WERI-Rb-1 (cell line): ENCODE measurements around the gene ZNF695.

Experiments
- DNase-seq: peaks from one replicate; pipeline ENCODE4 v3.0.0-alpha.2; 2020
- H3K27ac ChIP-seq: fragments of 250-450 bp; sonication (Bioruptor Pico); 2 replicates; pipeline ENCODE4 v1.5.1; 2020; ENCODE audit warnings: mild to moderate bottlenecking, moderate library complexity
- H3K27me3 ChIP-seq: fragments of 250-450 bp; sonication (Bioruptor Pico); 2 replicates; pipeline ENCODE4 v1.5.1; 2021; ENCODE audit warnings: mild to moderate bottlenecking, low read depth, moderate library complexity; ENCODE audit not compliant: insufficient read depth, severe bottlenecking
- H3K36me3 ChIP-seq: fragments of 250-450 bp; sonication (Bioruptor Pico); 2 replicates; pipeline ENCODE4 v1.5.1; 2020; ENCODE audit warnings: mild to moderate bottlenecking, moderate library complexity
- H3K4me3 ChIP-seq: 2 replicates; pipeline ENCODE4 v1.5.1; 2011; ENCODE audit warnings: low read depth, mild to moderate bottlenecking, control low read depth, low read length
- H3K9me3 ChIP-seq: fragments of 250-450 bp; sonication (Bioruptor Pico); 2 replicates; pipeline ENCODE4 v1.5.1; 2021; ENCODE audit warnings: mild to moderate bottlenecking, moderate library complexity; ENCODE audit not compliant: severe bottlenecking
- CTCF ChIP-seq: IDR thresholded peaks from 2 replicates; pipeline ENCODE4 v1.5.1; 2011; ENCODE audit warnings: low read depth, mild to moderate bottlenecking, control low read depth, inconsistent platforms, low read length

The ZNF695 gene

GRCh38 chr1:247007511-247008405 is at the start of gene ZNF695:
TSS of gene ZNF695 (minus strand) at chr1:247008057. CDS start at chr1:247007908, 149 bp downstream.
- Histone ChIP-seq H3K9me3 (peaks cover 11% of the 10 kb centered on the region), H3K27me3 (no peaks in the 10 kb centered on the region), H3K4me3 (peak within 1 kb of the TSS; percentile 94), H3K27ac (peak within 1 kb of the TSS; percentile 84), H3K36me3 (peaks cover 30% of the 10 kb centered on the region)
- peak; percentile 99 for DNase-seq
- no peak for TF ChIP-seq CTCF

GRCh38 chr1:247056071-247056470 is 48.2 kb upstream of the ZNF695 start:
- peaks cover 3% of the 10 kb centered on the region for H3K36me3 ChIP-seq
- no peaks in the 10 kb centered on the region for H3K27me3 ChIP-seq
- DNase-seq = no peak
- H3K27ac ChIP-seq = no peak overlapping the region
- H3K9me3 ChIP-seq = peaks cover 33% of the 10 kb centered on the region
- no peak for TF ChIP-seq CTCF
- no peak overlapping the region for H3K4me3 ChIP-seq

DNA sequence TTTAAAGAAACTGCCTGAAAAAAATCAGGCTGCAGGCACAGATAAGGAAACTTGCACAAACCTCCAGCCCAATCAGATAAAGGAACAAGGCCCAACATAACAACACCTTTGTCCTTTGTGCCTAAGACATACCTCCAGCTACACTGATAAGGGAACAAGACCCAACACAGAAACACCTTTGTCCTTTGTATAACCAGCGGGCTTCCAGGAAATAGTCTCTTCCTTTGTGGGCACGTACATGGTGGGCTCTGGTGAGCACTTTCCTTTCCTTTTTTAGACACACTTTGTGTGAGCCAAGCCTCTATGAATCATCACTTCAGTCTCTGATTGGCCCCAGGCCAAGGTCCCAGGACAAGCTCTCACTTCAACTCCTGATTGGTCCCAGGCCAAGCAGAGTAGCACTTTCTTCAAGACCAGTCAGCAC is 47.1 kb upstream of the ZNF695 start:
- no peak for DNase-seq
- no peaks in the 10 kb centered on the region for H3K27me3 ChIP-seq
- H3K27ac ChIP-seq = no peak overlapping the region
- H3K36me3 ChIP-seq = peaks cover 3% of the 10 kb centered on the region
- no peak for TF ChIP-seq CTCF
- no peak overlapping the region for H3K4me3 ChIP-seq
- H3K9me3 ChIP-seq = peaks cover 38% of the 10 kb centered on the region

GRCh38 chr1:247047702-247048101 is 39.8 kb upstream of the ZNF695 start:
- H3K27me3 ChIP-seq = no peaks in the 10 kb centered on the region
- H3K27ac ChIP-seq = no peak overlapping the region
- H3K36me3 ChIP-seq = peaks cover 15% of the 10 kb centered on the region
- peaks cover 43% of the 10 kb centered on the region for H3K9me3 ChIP-seq
- DNase-seq = no peak
- TF ChIP-seq CTCF = no peak
- H3K4me3 ChIP-seq = no peak overlapping the region

DNA sequence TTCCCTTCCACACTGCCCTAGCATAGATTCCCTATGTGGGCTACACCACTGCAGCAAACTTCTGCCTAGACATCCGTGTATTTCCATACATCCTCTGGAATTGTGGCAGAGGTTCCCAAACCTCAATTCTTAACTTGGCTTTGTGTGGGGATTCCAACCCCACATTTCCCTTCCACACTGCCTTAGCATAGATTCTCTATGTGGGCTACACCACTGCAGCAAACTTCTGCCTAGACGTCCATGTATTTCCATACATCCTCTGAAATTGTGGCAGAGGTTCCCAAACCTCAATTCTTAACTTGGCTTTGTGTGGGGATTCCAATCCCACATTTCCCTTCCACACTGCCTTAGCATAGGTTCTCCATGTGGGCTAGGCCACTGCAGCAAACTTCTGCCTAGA is 39.4 kb upstream of the ZNF695 start:
- Histone ChIP-seq H3K27me3 (no peaks in the 10 kb centered on the region), H3K27ac (no peak overlapping the region), H3K36me3 (peaks cover 13% of the 10 kb centered on the region), H3K4me3 (no peak overlapping the region), H3K9me3 (peaks cover 42% of the 10 kb centered on the region)
- no peak for TF ChIP-seq CTCF
- no peak for DNase-seq

DNA sequence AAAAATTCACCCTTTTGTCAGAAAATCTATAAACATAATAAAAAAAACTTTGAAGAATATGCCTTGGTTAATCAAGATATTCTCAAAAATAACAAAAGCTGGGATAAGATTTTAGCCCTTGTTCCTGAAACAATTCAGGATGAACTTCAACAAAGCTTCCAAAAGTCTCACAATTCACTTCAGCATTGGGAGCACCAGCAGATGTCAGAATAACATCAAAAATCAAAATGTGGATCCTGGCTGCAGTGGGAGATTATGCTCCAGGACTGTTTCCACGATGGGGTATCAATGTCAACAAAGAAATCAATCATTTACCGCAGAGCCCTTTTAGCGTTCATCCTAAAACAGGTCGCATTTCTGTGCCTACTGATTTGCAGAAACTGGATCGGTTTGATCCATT is 35.5 kb upstream of the ZNF695 start:
- Histone ChIP-seq H3K4me3 (no peak overlapping the region), H3K9me3 (peaks cover 31% of the 10 kb centered on the region), H3K27ac (no peak overlapping the region), H3K27me3 (no peaks in the 10 kb centered on the region), H3K36me3 (peaks cover 23% of the 10 kb centered on the region)
- DNase-seq = no peak
- TF ChIP-seq CTCF = no peak
